Neural progenitor cell (in vitro differentiated cells): ENCODE data around the gene EVI5L. TPM values are rescaled to one million over a fixed set of nuclear protein-coding genes. Genes with fewer than 3 reads are reported as not detected.

Experiments used
- DNase-seq: peaks from one replicate; pipeline ENCODE4 v3.0.0-alpha.2; 2016; ENCODE audit warnings: low spot score
- H2AFZ ChIP-seq: fragments of 200-600 bp; sonication (generic); replicated peaks from 2 replicates; pipeline ENCODE4 v1.6.1; 2016; ENCODE audit warnings: antibody characterized with exemption
- H3F3A ChIP-seq: fragments of 200-600 bp; sonication (generic); 2 replicates; pipeline ENCODE4 v1.6.1; 2016; ENCODE audit warnings: antibody characterized with exemption, low read depth
- H3K27ac ChIP-seq: fragments of 200-600 bp; sonication (generic); 2 replicates; pipeline ENCODE4 v1.5.1; 2016; ENCODE audit warnings: mild to moderate bottlenecking
- H3K27me3 ChIP-seq: fragments of 200-600 bp; sonication (generic); 2 replicates; pipeline ENCODE4 v1.6.1; 2016; ENCODE audit warnings: mild to moderate bottlenecking, moderate library complexity
- H3K36me3 ChIP-seq: fragments of 200-600 bp; sonication (generic); 2 replicates; pipeline ENCODE4 v1.5.1; 2016
- H3K4me1 ChIP-seq: fragments of 200-600 bp; sonication (generic); 2 replicates; pipeline ENCODE4 v1.6.1; 2016; ENCODE audit warnings: mixed run types
- H3K4me2 ChIP-seq: fragments of 200-600 bp; sonication (generic); 2 replicates; pipeline ENCODE4 v1.6.1; 2016
- H3K4me3 ChIP-seq: fragments of 200-600 bp; sonication (generic); 2 replicates; pipeline ENCODE4 v1.5.1; 2016
- H3K79me2 ChIP-seq: fragments of 200-600 bp; sonication (generic); 2 replicates; pipeline ENCODE4 v1.6.1; 2016; ENCODE audit warnings: low read depth
- H3K9ac ChIP-seq: fragments of 200-600 bp; sonication (generic); 2 replicates; pipeline ENCODE4 v1.6.1; 2016
- H3K9me3 ChIP-seq: fragments of 200-600 bp; sonication (generic); 2 replicates; pipeline ENCODE4 v1.5.1; 2016; ENCODE audit warnings: low read depth
- H4K20me1 ChIP-seq: fragments of 200-600 bp; sonication (generic); 2 replicates; pipeline ENCODE4 v1.6.1; 2016; ENCODE audit warnings: low read depth
- H3K27ac Mint-ChIP-seq: 3 replicates; pipeline ENCODE4 v1.8.0; 2021; ENCODE audit warnings: mixed read lengths
- H3K27me3 Mint-ChIP-seq: 2 replicates; pipeline ENCODE4 v1.8.0; 2022; ENCODE audit warnings: low read depth, mild to moderate bottlenecking, inconsistent platforms, moderate library complexity, mixed read lengths; ENCODE audit not compliant: insufficient read depth
- H3K36me3 Mint-ChIP-seq: 3 replicates; pipeline ENCODE4 v1.8.0; 2021; ENCODE audit warnings: mixed read lengths
- H3K4me1 Mint-ChIP-seq: 3 replicates; pipeline ENCODE4 v1.8.0; 2021; ENCODE audit warnings: mixed read lengths
- H3K4me3 Mint-ChIP-seq: 3 replicates; pipeline ENCODE4 v1.8.0; 2021; ENCODE audit warnings: mild to moderate bottlenecking, moderate library complexity, mixed read lengths
- H3K9me3 Mint-ChIP-seq: 3 replicates; pipeline ENCODE4 v1.8.0; 2020; ENCODE audit warnings: mixed read lengths
- EZH2 ChIP-seq: fragments of 200-600 bp; sonication (generic); IDR thresholded peaks from 2 replicates; pipeline ENCODE4 v1.6.1; 2017; ENCODE audit warnings: antibody characterized with exemption, mild to moderate bottlenecking, moderate library complexity
- EZH2phosphoT487 ChIP-seq: fragments of 200-600 bp; sonication (generic); IDR thresholded peaks from 2 replicates; pipeline ENCODE4 v1.6.1; 2017; ENCODE audit warnings: antibody characterized with exemption
- total RNA-seq: library from RNA; depleted of rRNA; stranded (reverse); fragments of >200 nt; gene quantifications from 2 replicates; pipeline ENCODE4 v1.2.3, GENCODE V29; 2015; ENCODE audit warnings: low replicate concordance
- TF ChIP-seq, protein P1 (sequence below): fragments of 200-600 bp; sonication (generic); IDR thresholded peaks from 2 replicates; pipeline ENCODE4 v1.5.1; 2017; ENCODE audit warnings: antibody characterized with exemption, mild to moderate bottlenecking

EVI5L gene
- total RNA-seq, 1 donor from 2014 or later, result 4.1 TPM

DNA sequence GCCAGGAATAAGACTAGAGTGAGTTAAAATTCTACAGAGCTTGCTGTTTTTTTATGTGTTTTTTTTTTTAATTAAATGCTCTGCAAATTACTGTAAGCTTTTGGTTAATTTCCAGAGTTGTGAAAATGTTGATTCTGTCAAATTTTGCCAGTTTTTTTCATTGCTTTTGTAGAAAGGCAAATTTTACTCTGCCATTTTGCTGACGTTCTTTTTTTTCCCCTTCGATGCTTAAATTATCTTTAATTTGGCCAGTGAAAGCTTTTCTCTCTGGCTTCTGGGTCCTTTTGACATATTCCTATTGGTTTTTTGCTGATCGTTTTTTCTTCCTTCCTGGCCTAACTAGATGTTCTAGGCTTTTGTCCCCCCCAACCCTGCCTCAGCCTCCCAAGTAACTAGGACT lies 23.8 kb upstream of the EVI5L start:
- Mint-ChIP-seq H3K36me3 (no peaks in the 10 kb centered on the region), H3K4me1 (no peaks in the 10 kb centered on the region), H3K4me3 (no peak overlapping the region), H3K9me3 (peaks cover 17% of the 10 kb centered on the region), H3K27me3 (peaks cover 12% of the 10 kb centered on the region), H3K27ac (no peak overlapping the region)
- Histone ChIP-seq H3K79me2 (no peaks in the 10 kb centered on the region), H3F3A (no peaks in the 10 kb centered on the region), H3K9me3 (peaks cover under 1% of the 10 kb centered on the region), H3K9ac (no peak overlapping the region), H3K4me2 (no peak overlapping the region), H3K4me1 (no peaks in the 10 kb centered on the region), H3K4me3 (no peak overlapping the region), H4K20me1 (no peaks in the 10 kb centered on the region), H2AFZ (no peak overlapping the region), H3K27ac (no peak overlapping the region), H3K27me3 (no peaks in the 10 kb centered on the region), H3K36me3 (no peaks in the 10 kb centered on the region)
- no peak for DNase-seq
- TF ChIP-seq EZH2phosphoT487, result no peak
- TF ChIP-seq EZH2, result no peak
- TF ChIP-seq, protein P1, sequence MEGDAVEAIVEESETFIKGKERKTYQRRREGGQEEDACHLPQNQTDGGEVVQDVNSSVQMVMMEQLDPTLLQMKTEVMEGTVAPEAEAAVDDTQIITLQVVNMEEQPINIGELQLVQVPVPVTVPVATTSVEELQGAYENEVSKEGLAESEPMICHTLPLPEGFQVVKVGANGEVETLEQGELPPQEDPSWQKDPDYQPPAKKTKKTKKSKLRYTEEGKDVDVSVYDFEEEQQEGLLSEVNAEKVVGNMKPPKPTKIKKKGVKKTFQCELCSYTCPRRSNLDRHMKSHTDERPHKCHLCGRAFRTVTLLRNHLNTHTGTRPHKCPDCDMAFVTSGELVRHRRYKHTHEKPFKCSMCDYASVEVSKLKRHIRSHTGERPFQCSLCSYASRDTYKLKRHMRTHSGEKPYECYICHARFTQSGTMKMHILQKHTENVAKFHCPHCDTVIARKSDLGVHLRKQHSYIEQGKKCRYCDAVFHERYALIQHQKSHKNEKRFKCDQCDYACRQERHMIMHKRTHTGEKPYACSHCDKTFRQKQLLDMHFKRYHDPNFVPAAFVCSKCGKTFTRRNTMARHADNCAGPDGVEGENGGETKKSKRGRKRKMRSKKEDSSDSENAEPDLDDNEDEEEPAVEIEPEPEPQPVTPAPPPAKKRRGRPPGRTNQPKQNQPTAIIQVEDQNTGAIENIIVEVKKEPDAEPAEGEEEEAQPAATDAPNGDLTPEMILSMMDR, result no peak

DNA sequence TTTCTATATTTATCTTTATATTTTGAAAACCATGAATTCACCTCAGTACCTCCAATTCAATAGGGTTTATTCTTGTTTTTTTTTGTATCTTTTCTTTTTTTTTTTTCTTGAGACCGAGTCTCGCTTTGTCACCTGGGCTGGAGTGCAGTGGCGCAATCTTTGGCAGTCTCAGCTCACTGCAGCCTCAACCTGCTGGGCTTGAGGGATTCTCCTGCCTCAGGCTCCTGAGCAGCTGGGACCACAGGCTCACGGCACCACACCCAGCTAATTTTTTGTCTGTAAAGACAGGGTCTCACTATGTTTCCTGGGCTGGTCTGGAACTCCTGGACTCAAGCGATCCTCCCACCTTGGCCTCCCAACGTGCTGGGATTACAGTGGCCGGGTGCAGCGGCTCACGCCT lies 23.1 kb upstream of the EVI5L start:
- H3K27ac ChIP-seq, result no peak overlapping the region
- H3K79me2 ChIP-seq, result no peaks in the 10 kb centered on the region
- TF ChIP-seq EZH2 (no peak), EZH2phosphoT487 (no peak)
- TF ChIP-seq, protein P1, result no peak
- H3K4me2 ChIP-seq, result no peak overlapping the region
- no peak overlapping the region for H3K9ac ChIP-seq
- Mint-ChIP-seq H3K9me3 (peaks cover 23% of the 10 kb centered on the region), H3K27ac (no peak overlapping the region), H3K4me1 (no peaks in the 10 kb centered on the region), H3K4me3 (no peak overlapping the region), H3K27me3 (peaks cover 12% of the 10 kb centered on the region), H3K36me3 (no peaks in the 10 kb centered on the region)
- H3K27me3 ChIP-seq, result no peaks in the 10 kb centered on the region
- H3K4me3 ChIP-seq, result no peak overlapping the region
- H4K20me1 ChIP-seq, result no peaks in the 10 kb centered on the region
- no peak for DNase-seq
- no peaks in the 10 kb centered on the region for H3K9me3 ChIP-seq
- no peaks in the 10 kb centered on the region for H3K36me3 ChIP-seq
- no peak overlapping the region for H2AFZ ChIP-seq
- H3F3A ChIP-seq, result no peaks in the 10 kb centered on the region
- H3K4me1 ChIP-seq, result no peaks in the 10 kb centered on the region

DNA sequence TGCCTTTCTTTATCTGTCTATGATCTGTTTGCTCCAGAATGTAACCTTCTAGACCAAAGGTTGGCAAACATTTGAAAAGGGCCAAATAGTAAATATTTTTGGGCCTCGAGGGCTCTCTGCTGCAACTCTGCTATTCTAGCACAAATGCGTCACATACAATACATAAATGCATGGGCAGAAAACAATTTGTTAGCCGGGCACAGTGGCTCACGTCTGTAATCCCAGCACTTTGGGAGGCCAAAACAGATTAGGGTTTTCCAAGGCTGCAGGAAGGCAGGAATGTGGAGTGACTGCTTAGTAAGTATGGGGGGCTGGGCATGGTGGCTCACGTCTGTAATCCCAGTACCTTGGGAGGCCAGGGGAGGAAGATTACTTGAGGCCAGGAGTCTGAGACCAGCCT lies 21.9 kb upstream of the EVI5L start:
- Mint-ChIP-seq H3K27ac (no peak overlapping the region), H3K4me1 (no peaks in the 10 kb centered on the region), H3K4me3 (no peak overlapping the region), H3K27me3 (peaks cover 12% of the 10 kb centered on the region), H3K9me3 (peaks cover 15% of the 10 kb centered on the region), H3K36me3 (no peaks in the 10 kb centered on the region)
- Histone ChIP-seq H3K9me3 (no peaks in the 10 kb centered on the region), H3K4me3 (no peak overlapping the region), H3K27me3 (no peaks in the 10 kb centered on the region), H4K20me1 (no peaks in the 10 kb centered on the region), H3K36me3 (no peaks in the 10 kb centered on the region), H2AFZ (no peak overlapping the region), H3K79me2 (no peaks in the 10 kb centered on the region), H3K4me1 (no peaks in the 10 kb centered on the region), H3K4me2 (no peak overlapping the region), H3K27ac (no peak overlapping the region), H3K9ac (no peak overlapping the region), H3F3A (no peaks in the 10 kb centered on the region)
- DNase-seq, result no peak
- TF ChIP-seq, protein P1, result no peak
- no peak for TF ChIP-seq EZH2phosphoT487
- TF ChIP-seq EZH2, result no peak

DNA sequence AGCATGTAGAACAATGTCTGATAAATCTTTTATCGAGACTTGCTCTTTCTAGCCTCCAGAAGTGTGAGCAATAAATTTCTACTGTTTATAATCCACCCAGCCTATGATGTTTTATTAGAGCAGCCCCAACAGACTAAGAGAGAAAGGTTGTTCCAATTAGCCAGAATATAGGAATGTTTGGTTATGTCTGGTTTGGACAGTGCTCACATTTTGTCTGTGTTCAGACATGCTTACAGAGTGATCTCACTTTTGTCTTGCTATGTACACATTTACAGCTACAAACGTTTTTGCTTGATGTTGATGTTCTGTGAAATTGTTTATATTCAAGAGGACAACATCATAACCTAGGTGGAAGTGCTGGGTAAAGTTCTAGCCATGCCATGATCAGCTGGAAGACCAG lies 18.0 kb upstream of the EVI5L start:
- no peaks in the 10 kb centered on the region for H3K4me1 Mint-ChIP-seq

More for the DNA sequence above, 18.0 kb upstream of the EVI5L start:
- H3K27me3 Mint-ChIP-seq, result peaks cover 24% of the 10 kb centered on the region
- H3K9me3 Mint-ChIP-seq, result peaks cover 20% of the 10 kb centered on the region
- Histone ChIP-seq H3K4me1 (no peaks in the 10 kb centered on the region), H3K9ac (no peak overlapping the region), H3F3A (no peaks in the 10 kb centered on the region), H3K79me2 (no peaks in the 10 kb centered on the region), H4K20me1 (no peaks in the 10 kb centered on the region), H3K4me2 (no peak overlapping the region), H3K4me3 (no peak overlapping the region), H2AFZ (no peak overlapping the region), H3K9me3 (no peaks in the 10 kb centered on the region), H3K36me3 (no peaks in the 10 kb centered on the region), H3K27ac (no peak overlapping the region), H3K27me3 (peaks cover 37% of the 10 kb centered on the region)
- no peak overlapping the region for H3K27ac Mint-ChIP-seq
- H3K4me3 Mint-ChIP-seq, result no peak overlapping the region
- no peak for DNase-seq
- no peaks in the 10 kb centered on the region for H3K36me3 Mint-ChIP-seq
- TF ChIP-seq EZH2phosphoT487, result no peak
